H1 (cell line): ENCODE results near the gene ZNF414. TPM values are rescaled to one million over a fixed set of nuclear protein-coding genes. Genes with fewer than 3 reads are reported as not detected.

Source experiments
- CTCF ChIA-PET: fragments of 300-600 bp; sonication (Branson Sonifier 250); formaldehyde crosslinking; loops from one replicate; lab custom pipeline; 2021; ENCODE audit not compliant: partially characterized antibody; lab: Charles Lee
- POLR2A ChIA-PET: fragments of 300-600 bp; sonication (Branson Sonifier 250); formaldehyde crosslinking; loops from one replicate; lab custom pipeline; 2021; ENCODE audit warnings: inconsistent platforms; ENCODE audit not compliant: partially characterized antibody; lab: Charles Lee
- DNase-seq, 2 experiments: peaks; one replicate each; pipeline versions ENCODE4 v3.0.0 to v3.0.0-alpha.2; 2010 to 2022; ENCODE audit warnings: low spot score in 2 of 2, low read depth in 1 of 2, mixed read lengths in 1 of 2
- FAIRE-seq: peaks from 2 replicates; lab custom pipeline; 2011; peaks lifted over from hg19 to GRCh38; lab: Jason Lieb, UNC
- H2AFZ ChIP-seq: 2 replicates; pipeline ENCODE4 v1.8.1; 2012; ENCODE audit warnings: low read length, inconsistent platforms
- H2AK5ac ChIP-seq: 2 replicates; pipeline ENCODE4 v1.6.1; 2013; ENCODE audit warnings: low read depth, low read length
- H2BK120ac ChIP-seq: replicated peaks from 2 replicates; pipeline ENCODE3; 2013; ENCODE audit warnings: low read depth, low read length, inconsistent platforms
- H2BK12ac ChIP-seq: 2 replicates; pipeline ENCODE4 v1.6.1; 2013; ENCODE audit warnings: low read depth, low read length
- H2BK15ac ChIP-seq: 2 replicates; pipeline ENCODE4 v1.6.1; 2013; ENCODE audit warnings: low read length
- H2BK20ac ChIP-seq: 2 replicates; pipeline ENCODE4 v1.6.1; 2013; ENCODE audit warnings: low read length
- H2BK5ac ChIP-seq: 2 replicates; pipeline ENCODE4 v1.6.1; 2013; ENCODE audit warnings: low read depth, low read length
- H3K14ac ChIP-seq: 2 replicates; pipeline ENCODE4 v1.6.1; 2013; ENCODE audit warnings: inconsistent platforms; ENCODE audit not compliant: insufficient read length
- H3K18ac ChIP-seq: 2 replicates; pipeline ENCODE4 v1.6.1; 2013; ENCODE audit warnings: low read length; ENCODE audit errors: extremely low read depth
- H3K23ac ChIP-seq: 2 replicates; pipeline ENCODE4 v1.6.1; 2013; ENCODE audit warnings: inconsistent platforms; ENCODE audit not compliant: insufficient read length
- H3K23me2 ChIP-seq: 2 replicates; pipeline ENCODE4 v1.6.1; 2013; ENCODE audit warnings: low read depth, low read length
- H3K27ac ChIP-seq: 2 replicates; pipeline ENCODE4 v1.6.1; 2011; ENCODE audit warnings: low read depth, low read length, inconsistent platforms
- H3K27me3 ChIP-seq, 4 experiments: replicated peaks in 1 of 4; 1 replicate in 1 of 4; 2 replicates in 3 of 4; pipeline versions ENCODE4 v1.6.1 to v1.8.1; 2011 to 2013; ENCODE audit warnings: low read length in 3 of 4, mild to moderate bottlenecking in 3 of 4, inconsistent platforms in 2 of 4, mixed read lengths in 2 of 4, moderate library complexity in 1 of 4; ENCODE audit not compliant: control insufficient read depth in 3 of 4, insufficient read depth in 3 of 4; ENCODE audit errors: extremely low read depth in 1 of 4
- H3K36me3 ChIP-seq, 4 experiments: 2 replicates each; pipeline versions ENCODE4 v1.6.1 to v1.8.1; 2011 to 2013; ENCODE audit warnings: mild to moderate bottlenecking in 4 of 4, low read length in 3 of 4, moderate library complexity in 2 of 4, control low read depth in 1 of 4, inconsistent platforms in 1 of 4; ENCODE audit not compliant: insufficient read depth in 4 of 4, control insufficient read depth in 2 of 4
- H3K4ac ChIP-seq: replicated peaks from 2 replicates; pipeline ENCODE3; 2013; ENCODE audit warnings: low read length, low read depth, mixed read lengths, inconsistent platforms; ENCODE audit not compliant: insufficient read length
- H3K4me1 ChIP-seq, 4 experiments: replicated peaks in 1 of 4; 1 replicate in 1 of 4; 2 replicates in 3 of 4; pipeline versions ENCODE4 v1.6.1 to v1.8.1; 2011 to 2013; ENCODE audit warnings: low read length in 3 of 4, inconsistent platforms in 2 of 4, mixed read lengths in 1 of 4; ENCODE audit not compliant: insufficient read depth in 4 of 4, control insufficient read depth in 3 of 4
- H3K4me2 ChIP-seq, 2 experiments: 2 replicates each; pipeline versions ENCODE4 v1.6.1 to v1.8.1; 2011 to 2013; ENCODE audit warnings: low read depth in 2 of 2, low read length in 2 of 2, control low read depth in 1 of 2, inconsistent platforms in 1 of 2, mild to moderate bottlenecking in 1 of 2; ENCODE audit not compliant: insufficient read depth in 1 of 2
- H3K4me3 ChIP-seq, 4 experiments: fragments of 200-600, 300-600 bp in 1 of 4; sonication (generic), shearing (Covaris generic), sonication (Bioruptor Twin) in 1 of 4; 2 replicates each; pipeline versions ENCODE4 v1.5.1 to v1.8.1; 2011 to 2016; ENCODE audit warnings: low read length in 4 of 4, low read depth in 3 of 4, control low read depth in 2 of 4, inconsistent platforms in 2 of 4, mild to moderate bottlenecking in 2 of 4, mixed read lengths in 1 of 4, moderate library complexity in 1 of 4; ENCODE audit not compliant: insufficient read depth in 2 of 4; ENCODE audit errors: extremely low read depth in 1 of 4
- H3K56ac ChIP-seq: replicated peaks from 2 replicates; pipeline ENCODE3; 2013; ENCODE audit warnings: low read depth, mild to moderate bottlenecking, mixed read lengths, low read length, inconsistent platforms; ENCODE audit not compliant: insufficient read length
- H3K79me1 ChIP-seq: 2 replicates; pipeline ENCODE4 v1.6.1; 2013; ENCODE audit warnings: low read depth, low read length, control low read depth
- H3K79me2 ChIP-seq, 2 experiments: 2 replicates each; pipeline versions ENCODE4 v1.6.1 to v1.8.1; 2012 to 2013; ENCODE audit warnings: low read length in 2 of 2, mild to moderate bottlenecking in 2 of 2, inconsistent platforms in 1 of 2; ENCODE audit not compliant: insufficient read depth in 2 of 2, control insufficient read depth in 1 of 2
- H3K9ac ChIP-seq, 4 experiments: replicated peaks in 1 of 4; 1 replicate in 1 of 4; 2 replicates in 3 of 4; pipeline versions ENCODE4 v1.6.1 to v1.8.1; 2011 to 2013; ENCODE audit warnings: low read depth in 3 of 4, low read length in 3 of 4, control low read depth in 2 of 4, mild to moderate bottlenecking in 2 of 4, moderate library complexity in 2 of 4, inconsistent platforms in 1 of 4; ENCODE audit errors: extremely low read depth in 1 of 4
- H3K9me3 ChIP-seq, 2 experiments: 2 replicates each; pipeline versions ENCODE4 v1.6.1 to v1.8.1; 2012 to 2013; ENCODE audit warnings: mild to moderate bottlenecking in 2 of 2, moderate library complexity in 2 of 2, control low read depth in 1 of 2, inconsistent platforms in 1 of 2, low read depth in 1 of 2, low read length in 1 of 2, mixed read lengths in 1 of 2; ENCODE audit not compliant: insufficient read depth in 2 of 2
- H4K20me1 ChIP-seq, 2 experiments: replicated peaks in 1 of 2; 2 replicates each; pipeline versions ENCODE3 to v1.8.1; 2011 to 2013; ENCODE audit warnings: inconsistent platforms in 2 of 2, low read length in 2 of 2, mild to moderate bottlenecking in 1 of 2; ENCODE audit not compliant: insufficient read depth in 2 of 2, control insufficient read depth in 1 of 2
- H4K5ac ChIP-seq: 2 replicates; pipeline ENCODE4 v1.6.1; 2013; ENCODE audit warnings: low read length, low read depth, mixed read lengths, inconsistent platforms; ENCODE audit not compliant: insufficient read length
- H4K8ac ChIP-seq: 2 replicates; pipeline ENCODE4 v1.8.0; 2013; ENCODE audit warnings: mild to moderate bottlenecking, moderate library complexity, low read length, inconsistent platforms; ENCODE audit not compliant: insufficient read depth; ENCODE audit errors: extremely low read depth
- H4K91ac ChIP-seq: replicated peaks from 2 replicates; pipeline ENCODE3; 2013; ENCODE audit warnings: low read length, mixed read lengths, inconsistent platforms; ENCODE audit not compliant: insufficient read length
- ASH2L ChIP-seq: fragments of 200-600, 300-600 bp; sonication (generic); IDR thresholded peaks from one replicate; pipeline ENCODE4 v1.7.1; 2017; ENCODE audit warnings: low read length
- CBX8 ChIP-seq: fragments of 300-800, 300-1000 bp; sonication (generic); IDR thresholded peaks from 2 replicates; pipeline ENCODE4 v1.7.1; 2016; ENCODE audit warnings: low read depth, low read length, borderline replicate concordance
- EP300 ChIP-seq, 2 experiments: IDR thresholded peaks; 1 replicate in 1 of 2; 2 replicates in 1 of 2; pipeline ENCODE4 v1.6.1; 2011 to 2012; ENCODE audit warnings: low read depth in 2 of 2, low read length in 2 of 2, mild to moderate bottlenecking in 2 of 2, borderline replicate concordance in 1 of 2, inconsistent platforms in 1 of 2, moderate library complexity in 1 of 2
- RNF2 ChIP-seq: fragments of 200-900, 300-1000 bp; sonication (generic); IDR thresholded peaks from 2 replicates; pipeline ENCODE4 v1.7.1; 2016; ENCODE audit warnings: borderline replicate concordance, low read depth, mild to moderate bottlenecking, antibody characterized with exemption, low read length; ENCODE audit not compliant: poor library complexity, severe bottlenecking; ENCODE audit errors: missing control alignments
- SIRT6 ChIP-seq: IDR thresholded peaks from one replicate; pipeline ENCODE4 v1.7.1; 2012; ENCODE audit warnings: low read length, inconsistent platforms
- TAF7 ChIP-seq: optimal IDR thresholded peaks from 2 replicates; pipeline ENCODE3; 2011; ENCODE audit warnings: low read depth, mild to moderate bottlenecking, inconsistent platforms, low read length, moderate library complexity, borderline replicate concordance
- TEAD4 ChIP-seq: IDR thresholded peaks from 2 replicates; pipeline ENCODE4 v1.6.1; 2012; ENCODE audit warnings: low read depth, low read length, inconsistent platforms, mixed read lengths
- WGBS, 2 experiments: shearing (Covaris generic) in 1 of 2; methylation state at CpG; one replicate each; pipeline versions ENCODE4 v1.1.6 to v1.1.7; 2013 to 2015; ENCODE audit warnings: low lambda C conversion rate in 2 of 2, mixed read lengths in 2 of 2, inconsistent platforms in 1 of 2, low coverage in 1 of 2, missing lambda C conversion rate in 1 of 2; ENCODE audit not compliant: insufficient replicate concordance in 2 of 2, insufficient coverage in 1 of 2, insufficient read length in 1 of 2; ENCODE audit errors: extremely low coverage in 1 of 2, missing lambda C conversion rate in 1 of 2; 5-methylcytosine and 5-hydroxymethylcytosine counted together
- polyA plus RNA-seq, 7 experiments: library from polyadenylated mRNA; depleted of rRNA in 3 of 7; stranded (reverse) in 5 of 7; unstranded in 2 of 7; fragments of >200 nt in 5 of 7; fragments of 200-250 nt in 2 of 7; gene quantifications; 1 replicate in 5 of 7; 2 replicates in 1 of 7; 4 replicates in 1 of 7; pipeline versions ENCODE4 v1.2.1 to v1.2.3, GENCODE V29; 2011 to 2013; ENCODE audit warnings: missing spikeins in 2 of 7, mixed read lengths in 2 of 7
- total RNA-seq: library from RNA; stranded (reverse); fragmentation: NEBNext Ultra II Directional; extraction: Animal tissue kit (Norgen Biotek cat#: 25700); gene quantifications from 2 replicates; pipeline ENCODE4 v1.2.1, GENCODE V29; 2021

The ZNF414 gene
- total and polyA plus RNA-seq, 2 of the 8 experiments (the other 6 are each of a cell fraction or from before 2014, with no cell fraction given), result 9.7 to 26.8 TPM

- Histone ChIP-seq H3K18ac (no peak overlapping the region), H3K27me3 (no peaks in the 10 kb centered on the region), H3K23ac (no peak overlapping the region), H2BK12ac (no peak overlapping the region), H3K14ac (no peak overlapping the region), H3K9me3 (no peaks in the 10 kb centered on the region), H3K9ac (no peak overlapping the region), H2BK5ac (0 out of 2 replicates have a peak overlapping the region, but pooled peaks have one; percentile 12), H3K79me1 (no peaks in the 10 kb centered on the region; the same call in 1 of the 2 replicates), H3K36me3 (no peaks in the 10 kb centered on the region), H2BK20ac (no peak overlapping the region), H4K91ac (no peak overlapping the region), H3K79me2 (no peaks in the 10 kb centered on the region), H4K5ac (no peak overlapping the region), H3K27ac (no peak overlapping the region), H2BK15ac (no peak overlapping the region; the same call in none of the 2 replicates), H3K4me1 (peaks cover 0 to 9% (median 3%) of the 10 kb centered on the region in 4 experiments; a peak in 3 of 7 replicates), H3K23me2 (no peaks in the 10 kb centered on the region; the same call in 1 of the 2 replicates), H2AK5ac (no peak overlapping the region; the same call in 1 of the 2 replicates), H4K20me1 (no peaks in the 10 kb centered on the region), H3K4me2 (no peak overlapping the region), H2BK120ac (no peak overlapping the region), H2AFZ (no peak overlapping the region), H3K4ac (no peak overlapping the region), H3K56ac (no peak overlapping the region), H4K8ac (no peak overlapping the region), H3K4me3 (no peak overlapping the region)
- WGBS, 2 experiments, result 83% methylated on average over 7 of the region's 7 CpGs; no CpG with 5 or more reads in 1 of the 2 experiments
- POLR2A ChIA-PET, result interaction anchor here (1.0 to 1.6 kb wide), 4 partner anchors 8 to 54 kb away, joined by 3 to 5 read pairs (median 4); partner anchors contain the start of gene ZNF414
- DNase-seq, result no peak
- FAIRE-seq, result no peak
- CTCF ChIA-PET, result interaction anchor here (0.7 to 1.4 kb wide), 4 partner anchors 12 to 78 kb away, joined by 3 to 4 read pairs (median 3); no protein-coding TSS in a partner anchor
- TF ChIP-seq SIRT6 (no peak), TAF7 (no peak), TEAD4 (no peak), EP300 (IDR thresholded peaks at IDR 0.05; ENCODE audit: borderline replicate concordance in 1 of 2, low read depth in 2 of 2, low read length in 2 of 2) (no peak), RNF2 (no peak), ASH2L (no peak), CBX8 (no peak)
These were observed 13.8 kb downstream of the ZNF414 start for GRCh38 chr19:8500158-8500557.
